ENCODE measurements around the gene SPCS3.

SPCS3 gene

GRCh38 chr4:176359590-176359989 lies 39.8 kb downstream of the SPCS3 start:
- DNase-seq (ENCODE audit: low read depth) = peak; percentile 12
- H3K4me3 ChIP-seq (replicated peaks; ENCODE audit: low read depth, low read length) = no peak overlapping the region
- no peak for TF ChIP-seq CTCF (IDR thresholded peaks at IDR 0.05; ENCODE audit: low read length, missing control alignments)

- TF ChIP-seq CTCF (IDR thresholded peaks at IDR 0.05; ENCODE audit: low read length, missing control alignments) = no peak
- DNase-seq (ENCODE audit: low read depth) = no peak
- H3K4me3 ChIP-seq (replicated peaks; ENCODE audit: low read depth, low read length) = no peak overlapping the region
Measured at GRCh38 chr4:176360446-176360845, 40.7 kb downstream of the SPCS3 start.

- H3K4me3 ChIP-seq (replicated peaks; ENCODE audit: low read depth, low read length) = no peak overlapping the region
- DNase-seq (ENCODE audit: low read depth) = no peak
- TF ChIP-seq CTCF (IDR thresholded peaks at IDR 0.05; ENCODE audit: low read length, missing control alignments) = no peak
Measured at GRCh38 chr4:176363072-176363471, 43.3 kb downstream of the SPCS3 start.

DNA sequence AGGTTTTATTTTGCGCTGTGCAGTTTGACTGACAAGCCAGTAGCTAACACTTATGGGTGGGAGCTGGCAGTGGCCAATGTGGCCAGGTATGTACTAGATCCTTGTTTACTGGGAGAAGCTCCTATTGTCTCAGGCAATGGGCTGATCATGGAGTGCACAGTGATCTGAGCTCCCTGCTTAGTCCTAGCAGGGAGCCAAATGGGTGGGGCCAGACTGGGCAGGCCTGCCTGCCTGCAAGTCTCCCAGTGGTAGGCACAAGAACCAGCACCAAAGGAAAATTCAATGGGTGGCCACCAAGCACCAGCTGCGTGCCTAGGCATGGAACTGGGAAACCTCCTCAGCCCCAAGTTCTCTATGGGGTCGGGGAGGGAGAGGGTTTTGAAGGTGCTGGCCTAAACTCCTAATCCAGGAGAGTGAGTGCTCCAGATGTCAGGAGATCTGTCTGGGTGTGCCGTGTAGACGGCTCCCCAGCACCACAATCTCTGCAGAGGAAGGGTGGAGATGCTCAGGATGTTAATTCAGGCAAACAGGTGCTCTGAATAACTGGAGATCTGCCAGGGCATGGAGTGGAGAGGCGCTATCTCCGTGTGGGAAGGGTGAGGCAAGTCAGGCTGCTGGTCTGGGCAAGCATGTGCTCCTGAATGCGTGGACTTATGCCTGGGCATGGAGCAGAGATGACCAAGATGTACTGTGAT lies 48.2 kb downstream of the SPCS3 start:
- no peak for TF ChIP-seq CTCF (IDR thresholded peaks at IDR 0.05; ENCODE audit: low read length, missing control alignments)
- no peak for DNase-seq (ENCODE audit: low read depth)
- no peak overlapping the region for H3K4me3 ChIP-seq (replicated peaks; ENCODE audit: low read depth, low read length)

GRCh38 chr4:176376032-176376614 lies 56.4 kb downstream of the SPCS3 start:
- peak; percentile 61 for DNase-seq (ENCODE audit: low read depth)
- no peak overlapping the region for H3K4me3 ChIP-seq (replicated peaks; ENCODE audit: low read depth, low read length)
- peak; percentile 56 for TF ChIP-seq CTCF (IDR thresholded peaks at IDR 0.05; ENCODE audit: low read length, missing control alignments)

GRCh38 chr4:176377780-176378179 lies 58.0 kb downstream of the SPCS3 start:
- DNase-seq (ENCODE audit: low read depth) = peak; percentile 52
- H3K4me3 ChIP-seq (replicated peaks; ENCODE audit: low read depth, low read length) = no peak overlapping the region
- peak; percentile 51 for TF ChIP-seq CTCF (IDR thresholded peaks at IDR 0.05; ENCODE audit: low read length, missing control alignments)
